PC-3 (cell line): ENCODE results near the gene GPR18. TPM values are rescaled to one million over a fixed set of nuclear protein-coding genes. Genes with fewer than 3 reads are reported as not detected.

ENCODE experiments used
- ATAC-seq: fragments of 200-7000 bp; cut with Tn5 transposase; 2 replicates; pipeline ENCODE4 v1.9.1; 2020; ENCODE audit warnings: mild to moderate bottlenecking, moderate library complexity
- BruUV-seq: library from RNA; stranded (reverse); fragments of 400-500 nt; replicated peaks from 2 replicates; lab custom pipeline; 2021; lab: Mats Ljungman, UMichigan
- CTCF ChIA-PET: fragments of 300-600 bp; sonication (Branson Sonifier 250); formaldehyde crosslinking; loops from one replicate; lab custom pipeline; 2022; ENCODE audit warnings: antibody characterized with exemption; lab: Charles Lee
- POLR2A ChIA-PET: fragments of 300-600 bp; sonication (Branson Sonifier 250); formaldehyde crosslinking; loops from one replicate; lab custom pipeline; 2022; ENCODE audit warnings: antibody characterized with exemption; ENCODE audit not compliant: unreplicated experiment; lab: Charles Lee
- DNase-seq: peaks from one replicate; pipeline ENCODE4 v3.0.0-alpha.2; 2015
- H2AFZ ChIP-seq: fragments of 300-600 bp; sonication (generic); 2 replicates; pipeline ENCODE4 v1.6.0; 2016; ENCODE audit warnings: antibody characterized with exemption, low read length
- H3F3A ChIP-seq: fragments of 300-600 bp; sonication (generic); one replicate; pipeline ENCODE4 v1.6.0; 2017; ENCODE audit warnings: antibody characterized with exemption, low read length, control low read depth, mild to moderate bottlenecking; ENCODE audit not compliant: unreplicated experiment
- H3K27ac ChIP-seq: fragments of 300-600 bp; sonication (generic); 2 replicates; pipeline ENCODE4 v1.5.1; 2016; ENCODE audit warnings: mild to moderate bottlenecking, low read length
- H3K27me3 ChIP-seq: fragments of 300-600 bp; sonication (generic); 2 replicates; pipeline ENCODE4 v1.6.1; 2016; ENCODE audit warnings: low read length, mixed read lengths
- H3K36me3 ChIP-seq: fragments of 300-600 bp; sonication (generic); 2 replicates; pipeline ENCODE4 v1.6.1; 2016; ENCODE audit warnings: low read depth, mixed run types, low read length, mixed read lengths
- H3K4me1 ChIP-seq: fragments of 300-600 bp; sonication (generic); 2 replicates; pipeline ENCODE4 v1.5.1; 2016; ENCODE audit warnings: low read length; ENCODE audit not compliant: insufficient read depth
- H3K4me2 ChIP-seq: fragments of 300-600 bp; sonication (generic); 2 replicates; pipeline ENCODE4 v1.6.0; 2016; ENCODE audit warnings: low read length
- H3K4me3 ChIP-seq: fragments of 300-600 bp; sonication (generic); 2 replicates; pipeline ENCODE4 v1.5.1; 2016; ENCODE audit warnings: mild to moderate bottlenecking, low read length, mixed read lengths
- H3K79me2 ChIP-seq: fragments of 300-600 bp; sonication (generic); 2 replicates; pipeline ENCODE4 v1.6.1; 2017; ENCODE audit warnings: low read length, mixed read lengths
- H3K9ac ChIP-seq: fragments of 300-600 bp; sonication (generic); 2 replicates; pipeline ENCODE4 v1.6.0; 2016; ENCODE audit warnings: mild to moderate bottlenecking, low read length
- H3K9me2 ChIP-seq: fragments of 300-600 bp; sonication (generic); replicated peaks from 2 replicates; pipeline ENCODE4 v1.6.1; 2016; ENCODE audit warnings: mixed run types, low read length, mixed read lengths
- H3K9me3 ChIP-seq: fragments of 300-600 bp; sonication (generic); 2 replicates; pipeline ENCODE4 v1.6.1; 2016; ENCODE audit warnings: low read length, mixed read lengths
- H4K20me1 ChIP-seq: fragments of 300-600 bp; sonication (generic); 2 replicates; pipeline ENCODE4 v1.6.1; 2016; ENCODE audit warnings: low read length, mixed read lengths
- EZH2 ChIP-seq: fragments of 300-600 bp; sonication (generic); IDR thresholded peaks from one replicate; pipeline ENCODE4 v1.6.1; 2017; ENCODE audit warnings: antibody characterized with exemption, mild to moderate bottlenecking, low read length; ENCODE audit not compliant: unreplicated experiment
- EZH2phosphoT487 ChIP-seq: fragments of 300-600 bp; sonication (generic); IDR thresholded peaks from 2 replicates; pipeline ENCODE4 v1.6.1; 2018; ENCODE audit warnings: mild to moderate bottlenecking, antibody characterized with exemption, low read length, borderline replicate concordance
- intact Hi-C: fragments of 100-400 bp; cut with micrococcal nuclease; formaldehyde crosslinking; loops from 2 replicates; pipeline ENCODE4 v1.9.0; 2023
- total RNA-seq: library from RNA; depleted of rRNA; stranded (reverse); fragments of >200 nt; gene quantifications from 2 replicates; pipeline ENCODE4 v1.2.3, GENCODE V29; 2014
- TF ChIP-seq, protein P1 (sequence below): fragments of 300-600 bp; sonication (generic); conservative IDR thresholded peaks from 2 replicates; pipeline ENCODE4 v1.5.1; 2017; ENCODE audit warnings: antibody characterized with exemption, low read depth, mild to moderate bottlenecking, low read length

Gene GPR18
- total RNA-seq, 1 experiment from 2014 or later, result not detected

DNA sequence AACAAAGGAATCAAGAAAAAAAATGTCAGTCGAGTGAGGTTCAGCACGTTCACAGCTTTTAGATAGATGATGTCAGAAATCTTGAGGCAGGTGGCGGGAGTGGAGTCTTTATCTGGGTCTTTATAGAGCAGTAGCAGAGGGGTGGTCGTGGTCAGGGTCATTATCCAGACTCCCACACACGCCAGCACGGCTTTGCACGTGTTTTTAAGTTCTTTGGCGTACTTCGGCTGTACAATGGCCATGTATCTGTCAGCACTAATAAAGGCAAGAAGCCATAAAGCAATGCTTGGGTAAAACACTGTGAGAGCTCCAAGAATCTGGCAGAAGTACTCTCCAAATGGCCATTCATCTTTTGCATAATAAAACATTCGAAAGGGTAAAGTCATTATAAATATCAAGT, 2.9 kb downstream of the GPR18 start:
- ChIA-PET POLR2A (no interaction called here), CTCF (no interaction called here)
- H3F3A ChIP-seq, result no peaks in the 10 kb centered on the region
- BruUV-seq, result no TSS peak
- no peaks in the 10 kb centered on the region for H3K9me3 ChIP-seq
- intact Hi-C loops, result no loop called here
- H3K9ac ChIP-seq, result no peak overlapping the region
- no peak overlapping the region for H3K27ac ChIP-seq
- H3K9me2 ChIP-seq, result no peaks in the 10 kb centered on the region
- H4K20me1 ChIP-seq, result no peaks in the 10 kb centered on the region
- no peak overlapping the region for H3K4me2 ChIP-seq
- H3K79me2 ChIP-seq, result no peaks in the 10 kb centered on the region
- no peaks in the 10 kb centered on the region for H3K27me3 ChIP-seq
- TF ChIP-seq EZH2phosphoT487, result no peak
- TF ChIP-seq, protein P1, sequence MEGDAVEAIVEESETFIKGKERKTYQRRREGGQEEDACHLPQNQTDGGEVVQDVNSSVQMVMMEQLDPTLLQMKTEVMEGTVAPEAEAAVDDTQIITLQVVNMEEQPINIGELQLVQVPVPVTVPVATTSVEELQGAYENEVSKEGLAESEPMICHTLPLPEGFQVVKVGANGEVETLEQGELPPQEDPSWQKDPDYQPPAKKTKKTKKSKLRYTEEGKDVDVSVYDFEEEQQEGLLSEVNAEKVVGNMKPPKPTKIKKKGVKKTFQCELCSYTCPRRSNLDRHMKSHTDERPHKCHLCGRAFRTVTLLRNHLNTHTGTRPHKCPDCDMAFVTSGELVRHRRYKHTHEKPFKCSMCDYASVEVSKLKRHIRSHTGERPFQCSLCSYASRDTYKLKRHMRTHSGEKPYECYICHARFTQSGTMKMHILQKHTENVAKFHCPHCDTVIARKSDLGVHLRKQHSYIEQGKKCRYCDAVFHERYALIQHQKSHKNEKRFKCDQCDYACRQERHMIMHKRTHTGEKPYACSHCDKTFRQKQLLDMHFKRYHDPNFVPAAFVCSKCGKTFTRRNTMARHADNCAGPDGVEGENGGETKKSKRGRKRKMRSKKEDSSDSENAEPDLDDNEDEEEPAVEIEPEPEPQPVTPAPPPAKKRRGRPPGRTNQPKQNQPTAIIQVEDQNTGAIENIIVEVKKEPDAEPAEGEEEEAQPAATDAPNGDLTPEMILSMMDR, result no peak
- TF ChIP-seq EZH2, result no peak
- H3K4me1 ChIP-seq, result no peaks in the 10 kb centered on the region
- no peak for ATAC-seq
- H2AFZ ChIP-seq, result no peak overlapping the region
- no peak overlapping the region for H3K4me3 ChIP-seq
- no peaks in the 10 kb centered on the region for H3K36me3 ChIP-seq
- DNase-seq, result no peak

DNA sequence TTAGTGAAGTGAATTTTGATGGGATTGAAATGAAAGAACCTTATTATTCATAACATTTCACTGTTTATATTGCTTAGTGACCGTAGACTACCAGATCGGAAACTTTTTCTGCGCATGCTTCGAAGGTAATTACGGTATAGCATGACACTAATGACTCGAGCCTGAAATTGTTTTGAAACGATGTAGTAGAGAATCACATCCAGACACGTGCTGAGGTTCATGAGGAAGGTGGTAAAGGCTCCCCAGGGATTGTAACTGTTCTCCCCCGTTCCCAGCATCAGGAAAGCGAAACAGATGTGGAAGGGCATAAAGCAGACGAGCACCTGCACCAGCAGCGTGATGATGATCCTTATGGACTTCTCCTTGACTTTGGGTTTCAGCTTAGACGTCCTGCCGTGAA, 3.3 kb downstream of the GPR18 start:
- Histone ChIP-seq H3K27ac (no peak overlapping the region), H3K9me2 (no peaks in the 10 kb centered on the region), H3K9me3 (no peaks in the 10 kb centered on the region), H3K4me3 (no peak overlapping the region), H3K4me1 (no peaks in the 10 kb centered on the region), H3K4me2 (no peak overlapping the region), H4K20me1 (no peaks in the 10 kb centered on the region), H3F3A (no peaks in the 10 kb centered on the region), H3K27me3 (no peaks in the 10 kb centered on the region), H2AFZ (no peak overlapping the region), H3K36me3 (no peaks in the 10 kb centered on the region), H3K9ac (no peak overlapping the region), H3K79me2 (no peaks in the 10 kb centered on the region)
- ChIA-PET CTCF (no interaction called here), POLR2A (no interaction called here)
- BruUV-seq, result no TSS peak
- TF ChIP-seq, protein P1, result no peak
- TF ChIP-seq EZH2 (no peak), EZH2phosphoT487 (no peak)
- ATAC-seq, result no peak
- no peak for DNase-seq
- intact Hi-C loops, result no loop called here

DNA sequence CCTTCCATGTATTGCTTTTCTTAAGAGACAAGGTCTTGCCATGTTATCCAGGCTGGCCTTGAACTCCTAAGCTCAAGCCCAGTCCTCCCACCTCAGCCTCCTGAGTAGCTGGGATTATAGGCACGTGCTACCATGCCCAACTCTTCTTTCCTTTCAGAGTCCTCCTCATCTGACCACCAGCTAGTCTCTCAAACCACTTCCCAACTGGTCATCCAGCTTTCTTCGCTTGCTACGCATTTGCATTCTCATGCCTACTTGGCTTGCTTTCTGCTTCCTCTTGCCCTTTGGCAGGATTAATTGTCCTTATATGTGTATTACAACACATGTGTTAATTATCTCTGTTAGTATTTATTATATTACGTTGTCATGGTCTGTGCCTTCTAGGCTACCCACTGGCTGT, 6.3 kb downstream of the GPR18 start:
- H3K4me3 ChIP-seq, result no peak overlapping the region
- H3K9ac ChIP-seq, result no peak overlapping the region
- ATAC-seq (no peak), DNase-seq (no peak)
- no peaks in the 10 kb centered on the region for H3K9me3 ChIP-seq
- no peak overlapping the region for H2AFZ ChIP-seq
- no peak overlapping the region for H3K4me2 ChIP-seq
- no peak overlapping the region for H3K27ac ChIP-seq
- no TSS peak for BruUV-seq
- ChIA-PET CTCF (no interaction called here), POLR2A (interaction anchor here (0.6 kb wide), 1 partner anchor 14 kb away, joined by 6 read pairs; no protein-coding TSS in a partner anchor)
- intact Hi-C loops, result no loop called here
- no peaks in the 10 kb centered on the region for H3K79me2 ChIP-seq
- H3K4me1 ChIP-seq, result no peaks in the 10 kb centered on the region
- TF ChIP-seq EZH2phosphoT487 (no peak), EZH2 (no peak)
- TF ChIP-seq, protein P1, result no peak
- no peaks in the 10 kb centered on the region for H3K27me3 ChIP-seq
- H4K20me1 ChIP-seq, result no peaks in the 10 kb centered on the region
- H3K9me2 ChIP-seq, result no peaks in the 10 kb centered on the region
- no peaks in the 10 kb centered on the region for H3K36me3 ChIP-seq
- H3F3A ChIP-seq, result no peaks in the 10 kb centered on the region
